ENCODE measurements around the gene ENDOV.
"Not testable (repeated sequence)": the region's sequence is repeated elsewhere in the genome, so short reads cannot be mapped to it uniquely, and the experiment has no call there.

ENDOV gene

DNA sequence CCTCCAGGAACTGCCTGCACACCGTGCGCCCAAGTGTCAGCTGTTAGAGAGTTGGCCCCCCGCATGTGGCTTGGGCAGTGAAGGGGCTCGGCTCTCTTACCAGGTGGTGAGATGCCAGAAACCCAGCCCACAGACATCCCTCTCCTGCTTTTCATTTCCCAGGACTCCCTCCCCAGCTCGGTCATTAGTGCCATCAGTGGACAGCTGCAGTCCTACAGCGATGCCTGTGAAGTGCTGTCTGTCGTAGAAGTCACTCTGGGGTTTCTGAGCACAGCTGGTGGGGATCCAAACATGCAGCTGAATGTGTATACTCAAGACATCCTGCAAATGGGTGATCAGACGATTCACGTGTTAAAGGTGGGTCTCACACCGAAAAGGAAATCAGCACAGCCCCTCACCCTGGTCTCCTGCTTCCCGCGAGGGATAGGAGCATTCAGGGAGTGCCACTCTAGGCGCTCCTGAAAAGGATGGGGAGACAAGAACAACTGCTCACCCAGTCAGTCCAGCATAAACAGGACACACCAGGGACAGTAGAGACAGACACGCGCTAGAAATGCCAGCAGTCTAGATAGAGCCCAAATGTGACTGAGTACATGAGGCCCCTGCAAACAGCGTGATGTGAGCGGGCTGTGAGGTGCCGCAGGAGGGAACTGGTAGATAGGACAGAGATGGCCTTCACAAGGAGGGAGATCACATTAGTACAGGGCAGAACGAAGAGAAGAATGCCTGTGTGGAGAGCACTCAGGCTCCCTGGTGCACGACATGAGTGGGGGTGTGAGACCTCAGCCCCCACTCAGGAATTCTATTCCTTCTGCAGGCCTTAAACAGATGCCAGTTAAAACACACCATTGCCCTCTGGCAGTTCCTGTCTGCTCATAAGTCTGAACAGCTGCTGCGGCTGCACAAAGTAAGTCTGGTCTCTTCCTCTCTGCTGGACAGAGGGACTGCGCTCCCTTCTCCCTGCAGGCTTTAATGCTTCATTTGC, 25.7 kb upstream of the ENDOV start:
- no peak for DNase-seq

DNA sequence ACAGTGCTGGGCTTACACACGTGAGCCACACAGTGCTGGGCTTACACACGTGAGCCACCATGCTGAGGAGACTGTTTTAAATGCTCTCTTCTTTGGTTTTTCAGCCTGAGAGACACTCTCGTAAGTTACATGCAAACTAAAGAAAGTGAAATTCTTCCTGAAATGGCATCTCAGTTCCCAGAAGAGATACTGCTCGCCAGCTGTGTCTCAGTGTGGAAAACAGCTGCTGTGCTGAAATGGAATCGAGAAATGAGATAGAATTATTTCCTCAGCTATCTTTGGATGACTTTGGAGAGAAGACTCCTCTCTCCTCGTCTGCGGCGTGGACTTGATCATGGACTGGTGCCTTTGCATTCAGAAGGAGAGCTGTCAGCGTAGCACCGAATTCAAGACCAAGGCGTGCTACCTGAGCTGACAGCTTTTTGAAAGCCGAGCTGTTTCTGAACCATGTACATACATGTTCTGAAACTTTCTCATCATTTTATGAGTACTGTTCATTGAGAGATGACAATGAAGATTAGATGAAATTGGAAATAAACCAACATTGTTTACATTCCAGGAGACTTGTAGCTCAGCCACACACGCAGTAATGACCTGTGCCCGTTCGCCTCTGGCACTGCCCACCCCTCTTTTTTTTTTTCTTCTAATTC, 21.6 kb upstream of the ENDOV start:
- DNase-seq = no peak

DNA sequence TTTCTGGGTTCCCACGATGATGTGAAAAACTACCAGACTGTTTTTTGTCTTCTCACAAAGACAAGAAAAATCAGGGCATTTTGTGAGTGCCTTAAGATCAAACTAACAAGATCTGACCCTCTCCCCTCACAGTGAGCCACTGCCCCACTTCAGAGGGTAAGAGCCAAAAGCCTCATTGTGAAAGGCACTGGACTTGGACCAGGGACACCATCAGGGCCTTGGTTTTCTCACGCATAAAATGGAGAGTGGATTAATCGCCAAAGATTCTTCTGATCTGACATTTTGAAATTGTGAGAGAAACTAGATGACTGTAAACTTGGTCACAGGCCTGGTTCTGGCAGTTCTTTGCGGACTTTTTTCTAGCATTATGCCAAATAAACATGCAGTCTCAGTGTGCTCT, 21.0 kb upstream of the ENDOV start:
- DNase-seq = no peak

DNA sequence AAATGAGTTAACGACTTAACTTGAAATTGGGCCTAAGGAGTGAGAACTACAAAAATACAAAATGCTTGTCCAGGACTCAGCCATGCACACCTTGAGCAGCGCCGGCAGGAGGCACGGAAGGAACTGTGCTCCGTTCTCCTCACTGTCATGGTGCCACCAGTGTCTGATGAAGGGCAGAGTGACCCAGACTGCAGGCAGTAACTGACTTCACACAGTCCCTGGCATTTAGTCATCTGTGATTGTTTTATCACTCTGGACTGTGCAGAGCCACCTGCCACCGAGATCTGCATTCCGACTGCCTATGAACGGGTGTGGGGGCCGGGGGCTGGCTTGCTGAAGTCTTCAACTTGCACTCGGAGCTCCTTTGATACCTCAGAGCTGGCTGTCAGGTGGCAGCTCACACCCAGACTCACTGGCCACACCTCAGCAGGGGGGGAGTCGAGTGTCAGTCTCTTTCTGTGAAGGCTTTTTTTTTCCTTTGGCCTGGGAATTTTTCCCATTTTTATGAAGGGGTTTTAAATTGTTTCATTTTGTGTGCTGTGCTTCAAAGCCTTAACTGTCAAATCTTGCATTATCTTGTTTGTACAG, 20.2 kb upstream of the ENDOV start:
- no peak for DNase-seq

DNA sequence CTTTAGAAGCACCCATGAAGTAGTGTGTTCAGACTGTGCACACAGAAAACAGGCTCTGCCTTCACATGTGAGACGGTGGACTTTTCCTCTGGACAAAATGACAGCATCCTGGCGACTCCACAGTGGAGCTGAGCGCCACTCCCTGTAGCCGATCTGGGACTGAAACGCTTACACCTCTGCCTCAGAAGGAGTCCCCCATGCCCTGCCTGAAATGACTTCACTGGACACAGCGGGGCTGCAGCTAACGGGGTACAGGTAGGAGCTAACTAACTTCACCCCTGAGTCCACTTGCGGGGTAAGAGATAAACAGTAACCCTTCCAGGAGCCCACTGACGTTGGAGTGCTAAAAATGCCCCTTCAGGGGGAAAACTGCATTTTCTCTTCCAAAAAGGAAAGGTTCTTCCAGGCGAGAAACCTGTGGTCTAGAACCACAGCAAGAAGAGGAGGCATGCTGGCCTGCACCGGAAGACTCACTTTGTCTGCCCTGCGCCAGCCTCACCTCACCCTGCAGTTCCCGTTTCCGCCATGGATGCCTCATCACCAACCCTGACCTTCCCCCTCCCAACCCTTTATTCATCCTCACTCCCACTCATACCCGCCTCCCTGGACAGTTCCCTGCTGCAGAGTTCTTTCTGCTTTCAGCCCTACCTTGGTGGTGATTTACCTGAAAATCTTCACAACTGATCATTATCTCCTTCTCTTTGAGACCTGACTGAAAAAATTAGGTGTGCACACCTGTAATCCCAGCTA, 19.4 kb upstream of the ENDOV start:
- peak; percentile 20 for DNase-seq

DNA sequence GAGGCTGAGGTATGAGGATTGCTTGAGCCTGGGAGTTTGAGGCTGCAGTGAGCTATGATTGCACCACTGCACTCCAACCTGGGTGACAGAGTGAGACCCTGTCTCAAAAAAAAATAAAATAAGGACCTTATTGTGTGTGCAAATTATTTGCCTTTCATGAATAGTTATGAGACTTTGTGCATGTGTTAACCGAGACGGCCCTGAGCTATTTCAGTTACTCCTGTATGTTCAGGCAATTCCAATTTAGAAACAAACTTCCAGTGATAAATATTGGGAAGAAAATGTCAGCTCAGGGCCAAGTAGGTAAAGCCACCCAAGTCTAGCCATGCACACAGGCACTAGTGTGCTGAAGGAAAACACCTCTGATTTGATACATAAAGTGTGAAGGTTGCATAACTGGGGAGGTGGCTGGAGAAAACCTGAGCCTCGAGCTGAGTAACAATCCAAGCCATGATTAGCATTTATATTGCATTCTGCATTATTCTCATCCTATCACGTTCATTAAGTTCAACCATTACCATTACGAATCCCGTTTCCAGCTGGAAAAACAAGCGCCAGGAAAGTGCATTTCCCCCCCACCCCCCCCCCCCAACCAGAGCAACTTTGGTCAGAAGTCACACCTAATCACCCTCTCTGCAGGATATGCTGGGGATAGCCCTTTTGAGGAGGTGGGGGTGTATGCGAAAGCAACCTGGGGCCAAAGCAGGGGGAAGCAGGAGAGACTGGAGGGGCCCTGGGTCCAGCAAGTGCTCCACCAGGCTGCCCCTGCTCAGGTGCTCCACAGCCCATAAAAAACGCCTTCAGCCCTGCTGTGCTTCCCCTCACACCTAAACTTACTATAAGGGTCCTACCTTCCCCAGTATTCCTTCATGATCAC, 18.6 kb upstream of the ENDOV start:
- DNase-seq = no peak

DNA sequence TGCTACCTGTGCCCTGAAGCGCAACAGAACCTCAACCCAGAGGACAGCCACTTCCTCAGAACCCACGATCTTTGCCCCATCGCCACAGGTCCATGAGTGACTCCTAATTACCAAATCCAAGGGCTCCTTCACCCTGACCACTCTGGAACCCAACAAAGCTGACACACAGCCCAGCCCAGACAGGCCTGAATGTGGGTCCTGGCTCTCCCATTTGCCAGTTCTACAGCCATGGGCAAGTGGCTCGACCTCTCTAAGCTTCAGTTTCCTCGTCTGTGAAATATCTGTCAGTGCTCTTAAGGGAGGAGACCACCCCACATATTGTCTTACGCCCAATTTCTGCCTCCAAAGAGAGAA, 18.0 kb upstream of the ENDOV start:
- DNase-seq = peak; percentile 64

DNA sequence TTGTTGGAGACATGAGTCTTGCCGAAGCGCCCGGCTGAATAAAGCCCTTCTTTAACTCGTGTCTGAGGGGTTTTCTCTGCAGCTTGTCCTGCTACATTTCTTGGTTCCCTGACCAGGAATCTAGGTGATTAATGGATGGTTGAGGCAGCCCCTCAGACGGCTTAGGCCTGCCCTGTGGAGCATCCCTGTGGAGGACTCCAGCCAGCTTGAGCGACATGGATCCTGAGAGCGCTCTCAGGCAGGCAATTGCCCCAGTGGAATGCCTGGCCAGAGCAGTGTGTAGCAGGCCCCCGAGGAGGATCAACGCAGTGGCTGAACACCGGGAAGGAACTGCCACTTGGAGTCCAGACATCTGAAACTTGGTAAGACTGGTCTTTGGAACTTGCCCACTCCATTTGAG, 17.3 kb upstream of the ENDOV start:
- DNase-seq = no peak

DNA sequence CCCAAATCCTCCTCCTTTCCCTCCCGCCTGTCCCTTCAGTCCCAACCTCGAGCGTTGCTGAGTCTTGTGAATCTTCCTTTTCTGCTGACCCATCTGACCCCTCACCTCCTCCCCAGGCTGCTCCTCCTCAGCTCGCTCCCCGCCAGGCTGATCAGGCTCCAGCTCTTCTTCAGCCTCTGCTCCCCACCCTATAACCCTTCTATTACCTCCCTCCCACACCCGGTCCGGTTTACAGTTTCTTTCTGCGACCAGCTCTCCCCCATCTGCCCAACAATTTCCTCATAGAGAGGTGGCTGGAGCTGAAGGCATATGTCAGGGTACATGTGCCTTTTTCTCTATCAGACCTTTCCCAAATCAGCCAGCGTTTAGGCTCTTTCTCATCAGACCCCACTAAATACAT, 13.9 kb upstream of the ENDOV start:
- peak; percentile 18 for DNase-seq

DNA sequence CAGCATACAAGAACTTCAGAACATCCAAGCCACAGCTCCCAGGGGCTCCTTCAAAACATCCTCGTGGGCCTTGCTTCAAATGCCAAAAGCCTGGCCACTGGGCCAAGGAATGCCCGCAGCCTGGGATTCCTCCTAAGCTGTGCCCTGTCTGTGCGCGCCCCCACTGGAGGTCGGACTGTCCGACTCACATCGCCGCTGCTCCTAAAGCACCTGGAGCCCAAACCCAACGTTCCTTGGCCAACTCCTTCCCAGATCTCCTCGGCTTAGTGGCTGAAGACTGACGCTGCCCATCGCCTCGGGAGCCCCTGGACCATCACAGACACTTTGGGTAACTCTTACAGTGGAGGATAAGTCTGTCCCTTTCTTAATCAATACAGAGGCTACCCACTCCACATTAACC, 12.9 kb upstream of the ENDOV start:
- DNase-seq = not testable (repeated sequence)

DNA sequence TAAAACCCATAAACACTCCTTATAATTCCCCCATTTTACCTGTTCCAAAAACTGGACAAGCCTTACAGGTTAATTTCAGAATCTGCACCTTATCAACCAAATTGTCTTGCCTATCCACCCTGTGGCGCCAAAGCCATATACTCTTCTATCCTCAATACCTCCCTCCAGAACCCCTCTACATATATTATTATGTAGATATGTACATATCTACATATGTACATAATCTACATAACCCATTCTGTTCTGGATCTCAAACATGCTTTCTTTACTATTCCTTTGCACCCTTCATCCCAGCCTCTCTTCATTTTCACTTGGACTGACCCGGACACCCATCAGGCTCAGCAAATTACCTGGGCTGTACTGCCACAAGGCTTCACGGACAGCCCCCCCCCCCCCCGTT, 12.0 kb upstream of the ENDOV start:
- DNase-seq = no peak

DNA sequence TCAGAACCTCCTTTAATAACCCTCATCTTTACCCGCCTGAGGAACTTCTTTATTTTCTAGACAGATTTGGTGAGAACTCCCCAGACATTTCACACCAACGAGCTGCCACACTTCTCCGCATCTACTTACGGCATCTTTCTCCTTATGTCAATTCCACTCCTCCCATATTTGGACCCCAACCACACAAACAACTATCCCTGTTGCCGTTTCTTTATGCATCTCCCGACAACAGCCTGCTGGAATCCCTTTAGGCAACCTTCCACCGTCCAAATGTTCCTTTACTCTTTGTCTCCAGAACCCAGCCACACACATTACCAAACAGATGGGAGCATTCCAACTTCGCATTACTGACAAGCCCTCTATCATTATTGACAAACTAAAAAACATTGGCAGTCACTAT, 8.8 kb upstream of the ENDOV start:
- DNase-seq = no peak

DNA sequence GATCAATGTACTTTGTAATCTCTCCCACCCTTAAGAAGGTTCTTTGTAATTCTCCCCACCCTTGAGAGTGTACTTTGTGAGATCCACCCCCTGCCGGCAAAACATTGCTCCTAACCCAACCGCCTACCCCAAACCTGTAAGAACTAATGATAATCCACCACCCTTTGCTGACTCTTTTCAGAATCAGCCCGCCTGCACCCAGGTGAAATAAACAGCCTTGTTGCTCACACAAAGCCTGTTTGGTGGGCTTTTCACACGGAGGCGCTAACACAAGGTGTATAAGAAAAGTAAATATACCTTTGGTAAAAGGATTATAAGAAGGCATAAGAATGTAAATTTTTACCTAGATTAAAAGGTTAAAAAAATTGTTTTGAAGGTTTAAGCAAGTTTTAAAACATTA, 7.0 kb upstream of the ENDOV start:
- DNase-seq = not testable (repeated sequence)

DNA sequence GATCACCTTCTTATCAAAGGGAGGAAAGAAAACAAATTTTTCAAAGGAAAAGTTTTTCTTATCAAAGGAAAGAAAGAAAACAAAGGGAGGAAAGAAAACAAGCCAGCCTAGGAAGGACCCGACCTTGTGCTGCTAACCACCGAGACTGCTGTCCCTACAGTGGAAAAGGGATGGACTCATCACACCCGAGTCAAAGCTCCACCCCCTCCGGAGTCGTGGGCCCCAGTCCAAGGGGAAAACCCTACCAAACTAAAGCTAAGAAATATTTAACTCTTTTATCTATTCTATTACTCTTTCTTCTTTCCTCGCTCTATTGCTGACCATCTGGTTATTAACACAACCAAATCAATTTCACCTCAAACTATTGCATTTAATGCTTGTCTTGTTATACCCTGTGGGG, 6.1 kb upstream of the ENDOV start:
- no peak for DNase-seq

DNA sequence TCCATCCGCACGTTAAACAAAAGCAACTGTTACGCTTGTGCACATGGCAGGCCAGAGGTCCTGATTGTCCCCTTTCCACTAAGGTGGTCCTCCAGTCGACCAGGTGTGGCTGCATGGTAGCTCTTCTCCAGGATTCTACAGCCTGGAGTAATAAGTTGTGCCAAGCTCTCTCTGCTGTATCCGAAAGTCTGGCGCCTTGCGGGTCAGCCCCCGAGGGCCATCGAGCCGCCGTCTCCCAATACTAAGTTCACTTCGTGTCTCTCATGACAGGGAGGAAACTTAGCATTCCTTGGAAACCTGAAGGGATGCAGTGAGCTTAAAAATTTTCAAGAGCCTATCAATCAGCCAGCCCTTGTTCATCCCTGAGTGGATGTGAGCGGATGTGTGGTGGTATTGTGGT, 5.3 kb upstream of the ENDOV start:
- DNase-seq = no peak

DNA sequence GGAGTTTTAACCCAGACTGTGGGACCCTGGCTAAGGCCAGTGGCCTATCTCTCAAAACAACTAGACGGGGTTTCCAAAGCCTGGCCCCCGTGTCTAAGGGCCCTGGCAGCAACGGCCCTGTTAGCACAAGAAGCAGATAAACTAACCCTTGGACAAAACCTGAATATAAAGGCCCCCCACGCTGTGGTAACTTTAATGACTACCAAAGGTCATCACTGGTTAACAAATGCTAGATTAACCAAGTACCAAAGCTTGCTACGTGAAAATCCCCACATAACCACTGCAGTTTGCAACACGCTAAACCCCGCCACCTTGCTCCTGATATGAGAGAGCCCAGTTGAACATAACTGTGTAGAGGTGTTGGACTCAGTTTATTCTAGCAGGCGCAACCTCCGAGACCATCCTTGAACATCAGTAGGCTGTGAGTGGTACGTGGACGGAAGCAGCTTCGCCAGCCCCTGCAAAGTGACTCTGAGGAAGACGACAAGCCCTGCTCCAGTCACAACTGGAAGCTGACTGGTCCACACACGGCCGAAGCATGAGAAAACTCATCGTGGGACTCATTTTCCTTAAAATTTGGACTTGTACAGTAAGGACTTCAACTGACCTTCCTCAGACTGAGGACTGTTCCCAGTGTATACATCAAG, 4.4 kb upstream of the ENDOV start:
- DNase-seq = not testable (repeated sequence)

DNA sequence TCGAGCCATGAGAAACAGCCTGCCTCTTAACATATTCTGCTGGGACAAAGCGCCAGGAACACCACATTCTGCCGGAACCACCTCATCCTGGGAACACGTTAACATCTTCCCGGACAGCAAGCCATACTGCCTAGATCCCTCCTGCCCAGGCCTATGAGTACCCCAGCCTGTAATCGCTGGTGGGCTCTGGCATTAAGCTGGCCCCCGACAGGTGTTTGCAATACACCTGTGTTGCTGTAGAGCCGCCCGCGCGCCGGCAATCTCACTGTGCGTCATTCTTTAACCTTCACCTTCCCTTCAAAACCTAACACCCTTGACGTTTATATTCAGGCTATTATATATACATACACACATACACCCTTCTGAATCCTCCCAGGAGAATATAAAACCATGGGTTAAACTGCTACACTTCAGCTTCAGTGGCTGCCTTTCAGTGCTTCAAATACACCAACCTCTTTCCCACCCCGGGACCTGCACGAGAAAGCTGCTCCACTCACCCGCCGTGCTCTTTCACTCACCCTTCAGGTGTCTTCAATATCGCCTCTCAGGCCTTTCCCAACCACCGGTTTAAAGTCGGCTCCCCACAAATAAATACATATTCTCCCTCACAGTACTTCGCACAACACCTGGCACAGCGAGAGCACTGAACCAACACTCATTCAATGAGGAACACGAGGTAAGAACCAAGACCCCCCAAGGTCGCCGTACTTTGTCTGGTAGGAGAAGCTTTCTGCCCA, 1.0 kb upstream of the ENDOV start:
- DNase-seq = no peak

DNA sequence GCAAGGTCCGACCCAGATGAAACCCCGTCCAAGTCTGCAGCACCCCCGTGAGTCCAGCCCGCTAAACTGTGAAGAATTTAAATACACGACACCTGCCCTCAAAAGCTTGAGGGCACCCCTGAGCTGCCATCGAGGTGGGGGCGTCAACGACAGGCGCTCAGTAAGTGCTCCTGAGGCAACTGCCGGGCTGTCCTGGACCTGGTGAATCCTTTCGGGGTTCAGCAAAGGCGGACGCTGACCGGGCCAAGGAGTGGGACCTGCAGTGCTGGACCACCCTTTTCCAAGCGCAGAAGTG, 512 bp upstream of the ENDOV start:
- peak; percentile 27 for DNase-seq

DNA sequence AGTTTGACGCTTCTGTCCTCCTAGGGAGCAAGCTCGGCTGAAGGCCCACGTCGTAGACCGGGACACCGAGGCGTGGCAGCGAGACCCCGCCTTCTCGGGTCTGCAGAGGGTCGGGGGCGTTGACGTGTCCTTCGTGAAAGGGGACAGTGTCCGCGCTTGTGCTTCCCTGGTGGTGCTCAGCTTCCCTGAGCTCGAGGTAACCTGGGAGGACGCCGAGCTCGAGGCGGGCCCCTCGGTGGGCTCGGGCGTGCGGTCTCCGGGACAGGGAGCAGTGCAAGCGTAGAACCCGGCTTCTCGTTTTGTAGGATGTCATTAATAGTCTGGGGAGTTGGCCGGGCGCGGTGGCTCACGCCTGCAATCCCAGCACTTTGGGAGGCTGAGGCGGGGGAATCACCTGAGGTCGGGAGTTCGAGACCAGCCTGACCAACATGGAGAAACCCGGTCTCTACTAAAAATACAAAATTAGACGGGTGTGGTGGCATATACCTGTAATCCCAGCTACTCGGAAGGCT, 715 bp downstream of the ENDOV start:
- DNase-seq = no peak

DNA sequence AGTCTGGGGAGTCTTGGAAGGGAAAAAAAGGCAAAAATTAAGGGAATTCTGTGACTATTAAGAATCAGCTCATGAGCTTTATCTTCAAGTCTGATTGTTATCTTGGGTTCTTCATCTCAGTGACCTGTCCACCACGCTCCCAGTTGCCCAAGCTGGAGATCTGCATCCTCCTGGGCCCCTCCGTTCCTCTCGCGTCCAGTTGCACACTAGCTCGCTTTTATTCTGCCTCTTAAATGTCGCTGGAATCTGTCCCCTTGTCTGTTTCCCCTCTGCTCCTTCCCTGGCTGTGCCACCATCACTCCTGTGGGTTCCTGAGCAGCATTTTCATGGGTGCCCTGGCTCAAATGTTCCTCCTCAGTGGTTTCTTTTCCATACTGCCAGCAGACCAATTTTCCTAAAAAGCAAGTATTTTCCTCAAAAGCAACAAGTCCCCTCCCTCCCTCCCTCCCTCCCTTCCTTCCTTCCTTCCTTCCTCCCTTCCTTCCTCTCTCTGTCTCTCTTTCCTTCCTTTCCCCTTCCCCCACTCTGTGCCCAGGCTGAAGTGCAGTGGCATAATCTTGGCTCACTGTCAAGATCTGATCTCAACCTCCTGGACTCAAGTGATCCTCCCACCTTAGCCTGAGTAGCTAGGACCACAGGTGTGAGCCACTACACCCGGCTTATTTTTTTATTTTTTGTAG, 1.4 kb downstream of the ENDOV start:
- DNase-seq = no peak

DNA sequence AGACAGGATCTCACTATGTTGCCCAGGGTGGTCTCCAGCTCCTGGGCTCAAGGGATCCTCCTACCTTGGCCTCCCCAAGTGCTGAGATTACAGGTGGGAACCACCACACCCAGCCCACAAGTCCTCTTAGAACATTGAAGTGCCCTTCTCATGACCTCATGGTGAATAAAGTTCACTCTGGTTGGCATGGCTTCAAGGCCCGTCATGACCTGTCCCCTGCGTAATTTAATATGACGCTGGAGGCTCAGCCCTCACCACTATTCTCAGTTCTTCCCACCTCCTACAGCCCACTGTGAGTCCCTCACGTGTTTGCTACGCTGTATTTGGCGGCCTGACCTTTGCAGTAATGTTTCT, 1.9 kb downstream of the ENDOV start:
- no peak for DNase-seq

Measured in MV-4-11 (cell line).